Endothelial cell of hepatic sinusoid (primary cell): ENCODE results near the gene MYL3.
"Not testable (repeated sequence)": the region's sequence is repeated elsewhere in the genome, so short reads cannot be mapped to it uniquely, and the experiment has no call there.

Experiments
- in situ Hi-C: cut with HindIII; loops from 2 replicates; pipeline ENCODE4 v1.10.0; 2017; ENCODE audit warnings: low sequenced_read_pairs

MYL3 gene

DNA sequence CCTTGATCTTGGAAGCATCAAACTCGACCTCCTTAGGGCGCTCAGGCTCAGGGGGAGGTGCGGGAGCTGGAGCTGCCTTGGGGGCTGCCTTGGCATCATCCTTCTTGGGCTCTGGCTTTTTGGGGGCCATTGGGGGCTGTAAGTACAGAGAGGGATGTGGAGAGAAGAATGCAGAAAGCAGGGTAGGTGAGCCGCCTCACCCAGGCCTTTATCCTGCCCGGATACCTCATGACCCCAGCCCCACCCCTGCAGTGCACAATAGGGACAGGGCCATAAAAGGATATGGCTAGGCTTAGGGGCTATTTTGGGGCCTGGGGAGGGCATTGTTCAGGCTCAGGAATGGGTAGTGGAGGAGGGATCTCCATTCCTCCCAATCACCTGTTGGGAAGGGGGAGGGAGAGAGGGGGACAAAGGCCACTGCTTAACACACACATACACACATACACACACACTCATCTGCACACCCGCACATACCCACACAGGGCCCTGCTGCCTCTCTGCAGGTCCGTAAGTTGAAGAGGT, at the start of gene MYL3:
Gene MYL3 (minus strand): TSS at position 184 of the 522 bp plus-strand sequence. CDS start 54 bp downstream, at position 130.
- in situ Hi-C loops = no loop called here

DNA sequence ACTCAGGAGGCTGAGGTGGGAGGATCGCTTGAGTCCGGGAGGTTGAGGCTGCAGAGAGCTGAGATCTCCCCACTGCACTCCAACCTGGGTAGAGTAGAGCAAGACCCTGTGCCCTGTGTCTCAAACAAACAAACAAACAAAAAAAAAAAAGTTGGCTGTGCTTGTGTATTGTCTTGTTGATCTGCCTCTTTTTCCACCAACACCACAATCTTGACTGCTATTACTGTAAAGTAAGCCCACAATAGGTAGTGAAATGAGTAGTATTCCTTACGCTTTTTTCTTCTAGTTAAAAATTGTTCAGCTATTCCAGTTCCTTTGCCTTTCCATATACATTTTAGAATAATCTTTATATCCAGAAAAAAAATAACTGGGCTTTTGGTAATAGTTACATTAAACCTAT, 49.7 kb upstream of the MYL3 start:
- in situ Hi-C loops = no loop called here

DNA sequence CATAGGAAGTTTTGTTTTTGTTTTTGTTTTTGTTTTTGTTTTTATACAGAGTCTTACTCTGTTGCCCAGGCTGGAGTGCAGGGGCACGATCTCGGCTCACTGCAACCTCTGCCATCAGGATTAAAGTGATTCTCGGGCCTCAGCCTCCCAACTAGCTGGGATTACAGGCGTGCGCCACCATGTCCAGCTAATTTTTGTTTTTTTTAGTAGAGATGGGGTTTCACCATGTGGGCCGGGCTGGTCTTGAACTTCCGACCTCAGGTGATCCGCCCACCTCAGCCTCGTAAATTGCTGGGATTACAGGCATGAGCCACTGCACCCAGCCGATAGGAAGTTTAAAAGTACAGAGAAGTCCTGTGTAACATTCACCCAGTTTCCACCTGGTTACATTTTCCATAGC, 47.7 kb upstream of the MYL3 start:
- in situ Hi-C loops = not testable (repeated sequence)

DNA sequence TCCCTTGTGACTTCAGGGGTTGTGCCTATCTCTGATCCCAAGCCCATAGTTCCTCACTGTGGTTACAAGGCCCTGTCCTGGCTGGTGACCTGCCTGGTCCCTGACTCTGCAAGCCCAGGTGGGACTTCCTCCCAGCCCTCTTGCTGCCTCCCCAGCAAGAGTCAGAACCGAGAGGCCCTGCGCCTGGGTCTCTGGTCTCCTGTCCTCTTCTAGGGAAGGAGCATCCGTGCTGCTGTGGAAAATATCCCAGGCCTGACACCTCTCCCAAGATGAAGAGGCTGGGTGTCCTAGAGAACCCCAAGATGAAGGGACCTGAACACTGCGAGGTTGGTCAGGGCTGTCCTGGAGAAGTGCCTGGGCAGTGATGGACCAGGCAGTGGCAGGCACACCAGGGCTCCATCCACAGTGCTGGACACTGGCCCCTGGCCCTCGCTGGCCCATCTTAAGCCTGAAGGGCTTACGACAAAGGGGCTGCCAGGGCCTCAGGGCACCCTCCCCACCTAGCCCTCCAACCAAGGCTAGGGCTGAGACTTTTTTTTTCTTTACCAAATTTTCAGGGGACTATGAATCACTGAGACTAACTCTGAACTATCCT, 47.0 kb upstream of the MYL3 start:
- in situ Hi-C loops = no loop called here

DNA sequence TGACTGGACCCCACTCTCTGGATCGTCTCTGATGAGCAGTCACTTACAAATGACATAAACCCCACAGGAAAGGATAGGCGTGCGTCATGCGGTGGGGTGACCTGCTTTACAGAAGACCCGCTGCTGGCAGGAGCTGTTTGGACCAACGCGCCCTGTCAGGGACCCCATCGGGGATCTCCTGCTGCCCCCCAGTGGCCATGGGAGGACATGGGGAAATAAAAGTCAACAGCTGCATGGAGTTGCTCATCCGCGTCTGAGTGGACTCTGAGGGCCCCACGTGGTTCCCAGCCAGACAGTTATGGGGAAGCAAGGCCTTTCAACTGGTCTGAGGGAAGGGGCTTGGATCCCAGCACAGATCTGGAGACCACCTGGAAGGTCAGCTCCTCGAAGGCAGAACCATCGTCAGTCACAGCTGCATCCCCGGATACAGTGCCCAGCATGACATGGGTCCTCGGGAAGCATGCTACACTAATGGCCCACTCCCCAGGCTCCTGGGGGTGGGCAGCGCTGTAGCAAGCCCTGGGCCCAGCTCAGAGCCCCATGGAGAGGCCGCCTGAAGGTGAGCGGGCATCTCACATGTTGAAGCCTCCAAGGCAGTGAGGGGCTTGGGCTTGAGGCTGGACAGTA, 46.4 kb upstream of the MYL3 start:
- in situ Hi-C loops = no loop called here

DNA sequence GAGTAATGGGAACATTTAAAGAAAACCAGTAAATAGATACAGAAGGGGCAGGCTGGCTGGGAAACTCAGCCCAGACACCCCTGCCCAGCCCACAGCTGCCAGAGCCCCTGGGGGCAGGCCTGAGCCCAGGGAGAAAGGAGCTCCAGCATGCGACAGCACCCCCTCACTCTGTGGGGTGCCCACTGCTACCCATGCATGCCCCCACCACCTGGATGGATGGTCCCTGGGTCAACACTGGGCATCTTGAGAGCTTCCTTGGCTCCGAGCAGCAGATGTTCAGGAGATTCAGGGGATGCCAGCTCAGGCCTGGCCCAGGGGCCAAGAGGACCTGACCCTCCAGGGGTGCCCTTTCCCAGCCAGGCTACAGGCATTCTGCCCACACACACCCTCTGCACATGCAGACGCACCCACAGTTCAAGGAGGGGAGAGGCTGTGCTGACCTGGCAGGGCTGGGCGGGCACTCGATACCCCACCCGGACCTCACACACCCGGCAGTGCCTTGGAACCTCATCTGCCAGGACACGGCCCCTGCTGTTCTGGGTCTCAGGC, 45.8 kb upstream of the MYL3 start:
- in situ Hi-C loops = no loop called here

DNA sequence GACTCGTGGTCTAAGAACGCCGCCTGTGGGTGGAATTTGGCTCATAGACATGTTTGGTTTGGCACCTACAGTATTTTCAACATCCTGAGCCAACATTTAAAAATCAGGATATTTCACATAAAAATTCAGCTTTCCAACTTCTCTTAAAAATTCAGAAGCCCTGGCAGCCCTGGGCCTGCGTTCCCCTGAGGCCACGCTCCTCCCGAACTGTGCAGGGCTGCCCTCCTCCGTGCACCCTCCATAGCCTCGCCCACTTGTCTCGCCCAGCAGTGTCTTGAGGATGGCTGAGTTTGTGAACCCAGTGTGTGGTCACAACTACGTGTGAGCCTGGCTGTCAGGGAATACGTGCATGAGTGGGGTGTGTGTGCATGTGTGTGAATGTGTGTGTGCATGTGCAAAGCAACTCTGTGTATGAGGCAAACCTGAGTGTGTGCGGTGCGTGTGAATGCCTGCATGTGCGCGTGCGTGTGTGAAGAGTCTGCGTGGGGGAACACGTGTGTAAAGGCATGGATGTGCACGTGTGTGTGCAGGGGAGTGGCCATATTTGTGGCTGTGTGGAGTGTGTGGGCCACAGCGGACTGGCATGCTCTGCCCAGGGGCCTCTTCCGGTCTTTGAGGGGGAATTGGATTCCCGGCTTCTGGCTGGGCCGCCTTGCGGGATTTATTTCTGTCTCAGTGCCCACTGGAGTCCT, 45.2 kb upstream of the MYL3 start:
- in situ Hi-C loops = no loop called here

DNA sequence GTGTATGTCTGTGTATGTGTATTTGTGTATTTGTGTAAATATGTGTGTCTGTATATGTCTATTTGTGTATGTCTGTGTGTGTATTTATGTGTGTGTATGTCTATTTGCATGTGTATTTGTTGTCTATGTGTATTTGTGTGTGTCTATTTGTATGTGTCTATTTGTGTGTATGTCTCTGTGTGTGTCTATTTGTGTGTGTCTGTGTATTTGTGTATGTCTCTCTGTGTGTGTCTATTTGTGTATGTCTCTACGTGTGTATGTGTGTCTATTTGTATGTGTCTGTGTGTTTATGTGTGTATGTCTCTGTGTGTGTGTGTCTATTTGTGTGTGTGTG, 44.7 kb upstream of the MYL3 start:
- in situ Hi-C loops = no loop called here

DNA sequence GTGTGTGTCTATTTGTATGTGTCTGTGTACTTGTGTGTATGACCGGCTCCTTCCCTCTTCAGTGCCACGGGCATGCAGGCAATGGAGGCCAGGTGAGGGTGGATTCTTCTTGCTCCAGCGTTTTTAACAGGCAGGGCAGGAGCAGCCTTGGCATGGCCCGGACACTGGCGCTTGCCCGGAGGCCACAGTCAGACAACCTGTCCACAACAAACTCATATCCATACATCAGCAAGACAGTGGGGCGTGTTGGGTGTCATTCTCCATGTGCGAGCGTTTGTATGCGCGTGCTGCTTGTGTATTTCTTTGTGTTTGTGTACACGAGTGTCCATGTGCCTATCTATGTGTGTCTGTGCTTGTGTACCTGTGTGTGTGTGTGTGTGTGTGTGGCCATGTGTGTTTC, 44.0 kb upstream of the MYL3 start:
- in situ Hi-C loops = no loop called here

DNA sequence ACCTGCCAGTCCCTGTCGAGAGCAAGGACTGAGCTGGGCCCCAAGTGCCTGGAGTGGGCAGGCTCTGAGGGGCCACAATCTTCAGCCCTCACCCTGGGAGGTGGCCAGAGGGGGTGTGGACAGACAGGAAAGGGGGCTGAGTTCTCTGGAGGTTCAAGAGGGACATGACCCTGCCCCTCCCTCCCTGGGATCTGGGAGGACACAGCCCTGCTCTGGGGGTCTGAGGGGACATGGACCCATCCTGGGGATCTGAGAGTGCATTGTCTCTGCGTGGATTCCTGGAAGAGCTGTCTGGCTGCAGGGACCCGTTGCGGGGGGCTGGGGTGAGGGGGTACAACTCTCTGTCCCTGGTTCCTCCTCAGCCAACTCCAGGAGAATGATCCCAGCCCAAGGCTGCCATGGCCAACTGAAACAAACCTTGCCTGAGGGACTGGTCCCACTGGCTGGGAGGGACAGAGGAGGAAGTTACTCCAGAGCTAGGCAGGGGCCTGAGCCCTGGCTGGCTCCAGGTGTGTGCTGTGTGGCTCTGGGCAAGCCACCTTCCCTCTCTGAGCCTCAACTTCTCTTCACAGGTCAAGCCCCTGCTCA, 43.3 kb upstream of the MYL3 start:
- in situ Hi-C loops = no loop called here

DNA sequence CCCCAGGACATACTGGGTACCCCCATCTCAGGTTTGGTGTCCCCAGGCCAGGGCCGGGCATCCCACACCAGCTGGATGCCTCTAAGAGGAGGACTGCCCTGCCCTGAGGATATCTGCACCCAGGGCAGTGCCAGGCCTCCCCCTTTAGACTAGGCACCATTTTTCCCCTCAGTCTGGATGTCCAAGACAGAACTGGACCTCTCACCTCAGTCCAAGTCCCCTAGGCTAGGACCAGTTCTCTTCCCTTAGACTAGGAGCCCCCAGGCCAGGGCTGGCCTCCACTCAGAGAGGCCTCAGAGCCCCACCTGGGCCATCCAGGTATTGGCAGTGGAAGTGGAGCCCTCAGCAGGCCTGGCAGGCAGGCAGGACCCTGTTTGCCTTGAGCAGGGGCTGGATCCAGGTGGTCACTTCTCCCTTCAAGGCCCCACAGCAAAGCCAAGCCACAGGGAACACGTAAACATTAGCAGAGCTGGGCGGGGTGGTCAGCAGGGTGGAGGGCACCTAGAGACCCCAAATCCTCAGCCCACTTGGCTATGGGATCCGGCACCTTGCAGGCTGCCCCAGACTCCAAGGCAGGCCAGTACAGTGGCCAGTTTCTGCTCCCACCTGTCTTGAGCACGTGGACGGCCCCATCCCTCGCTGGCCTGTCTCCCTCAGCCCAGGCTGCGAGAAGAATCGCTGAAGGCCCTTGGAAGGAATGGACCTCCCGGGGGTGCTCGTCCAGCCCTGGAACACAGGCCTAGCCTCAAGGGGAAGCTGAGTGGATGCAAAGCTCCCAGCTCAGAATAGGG, 42.6 kb upstream of the MYL3 start:
- in situ Hi-C loops = no loop called here

DNA sequence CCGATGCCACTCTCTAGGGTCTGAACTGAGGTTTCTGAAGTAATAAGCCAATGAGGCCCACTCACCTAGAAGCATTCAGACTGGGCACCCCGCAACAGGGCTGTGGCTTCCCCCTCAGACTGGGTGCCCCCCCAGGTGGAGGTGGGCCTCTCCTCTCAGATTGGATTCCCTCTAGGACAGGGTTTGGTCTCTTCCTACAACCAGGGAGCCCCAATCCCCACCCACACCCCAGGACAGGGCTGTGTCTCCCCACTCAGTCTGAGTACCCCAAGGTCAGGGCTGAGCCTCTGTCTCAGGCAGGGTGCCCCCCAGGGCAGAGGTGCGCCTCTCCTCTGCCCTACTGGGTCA, 41.9 kb upstream of the MYL3 start:
- in situ Hi-C loops = no loop called here

DNA sequence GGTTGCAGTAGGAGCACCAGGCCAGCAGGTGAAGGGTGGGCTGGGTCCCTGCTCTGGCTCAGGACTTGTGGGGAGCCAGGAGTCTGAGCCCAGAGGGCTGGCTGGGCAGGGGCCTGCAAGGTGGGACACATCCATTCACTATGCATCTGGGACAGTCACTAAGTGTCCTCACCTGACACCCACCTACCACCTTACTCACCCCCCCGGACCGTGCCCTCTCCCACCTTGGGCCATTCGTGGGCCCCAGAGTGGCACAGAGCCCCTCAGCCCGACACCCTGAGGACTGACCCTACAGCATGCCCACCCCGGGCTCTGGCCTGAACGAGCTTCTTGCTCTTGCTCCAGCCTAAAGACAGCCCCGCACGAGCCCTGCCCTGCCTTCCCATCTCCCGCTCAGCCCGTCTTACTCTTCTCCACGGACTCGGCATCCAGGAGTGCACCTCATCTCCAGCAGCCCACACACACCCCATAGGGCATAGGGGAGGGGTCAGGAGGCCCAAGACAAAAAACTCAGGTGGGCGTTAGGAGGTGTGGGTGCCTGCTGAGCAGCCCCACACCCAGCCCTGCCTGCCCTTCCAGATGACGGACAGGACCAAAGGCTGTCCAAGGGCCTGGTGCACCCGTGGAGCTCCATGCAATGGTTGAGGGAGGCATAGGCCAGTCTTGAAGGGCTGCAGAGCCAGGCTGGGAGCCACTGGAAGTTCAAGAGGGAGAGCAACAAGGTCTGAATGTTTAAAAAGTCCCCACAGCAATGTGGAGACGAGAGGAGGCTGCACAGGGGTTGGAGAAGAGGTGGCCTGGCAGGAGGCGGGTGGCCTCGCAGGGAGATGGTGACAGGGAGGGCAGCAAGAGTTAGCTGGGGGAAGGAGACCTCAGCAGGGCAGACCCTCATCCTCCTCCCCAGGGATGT, 41.3 kb upstream of the MYL3 start:
- in situ Hi-C loops = no loop called here

DNA sequence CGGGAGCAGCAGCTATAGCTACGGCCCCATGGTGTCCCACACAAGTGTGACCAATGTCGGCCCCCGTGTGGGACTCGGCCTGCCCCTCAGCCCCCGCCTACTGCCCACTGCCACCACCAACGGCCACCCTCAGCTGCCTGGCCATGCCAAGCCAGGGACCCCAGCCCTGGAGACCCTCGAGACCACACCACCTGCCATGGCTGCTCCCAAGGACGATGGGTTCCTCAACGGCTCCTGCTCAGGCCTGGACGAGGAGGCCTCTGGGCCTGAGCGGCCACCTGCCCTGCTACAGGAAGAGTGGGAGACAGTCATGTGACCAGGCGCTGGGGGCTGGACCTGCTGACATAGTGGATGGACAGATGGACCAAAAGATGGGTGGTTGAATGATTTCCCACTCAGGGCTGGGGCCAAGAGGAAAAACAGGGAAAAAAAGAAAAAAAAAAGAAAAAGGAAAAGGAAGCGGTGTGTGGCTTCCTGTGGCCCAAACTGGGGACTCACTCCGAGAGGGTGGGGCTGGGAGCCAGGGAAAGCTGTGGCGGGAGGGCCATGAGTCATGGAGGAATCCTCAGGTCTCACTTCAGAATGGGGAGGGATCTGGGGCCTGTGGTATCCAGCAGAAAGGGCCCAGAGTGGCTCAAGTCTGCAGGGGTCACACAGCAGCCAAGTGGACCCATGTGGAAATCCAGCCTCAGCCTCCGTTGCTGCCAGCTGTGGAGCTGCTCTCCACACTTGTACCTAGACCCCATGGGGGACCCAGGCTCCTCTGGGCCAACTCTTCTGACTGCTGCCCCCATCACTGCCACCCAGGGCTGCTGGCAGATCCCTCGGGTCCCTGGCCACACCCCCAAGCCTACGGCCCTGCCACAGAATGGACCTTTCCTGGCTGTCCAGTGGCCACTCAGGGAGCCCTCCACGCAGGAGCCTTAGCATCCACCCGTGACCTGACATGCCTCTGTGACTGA, 40.4 kb upstream of the MYL3 start:
- in situ Hi-C loops = no loop called here

DNA sequence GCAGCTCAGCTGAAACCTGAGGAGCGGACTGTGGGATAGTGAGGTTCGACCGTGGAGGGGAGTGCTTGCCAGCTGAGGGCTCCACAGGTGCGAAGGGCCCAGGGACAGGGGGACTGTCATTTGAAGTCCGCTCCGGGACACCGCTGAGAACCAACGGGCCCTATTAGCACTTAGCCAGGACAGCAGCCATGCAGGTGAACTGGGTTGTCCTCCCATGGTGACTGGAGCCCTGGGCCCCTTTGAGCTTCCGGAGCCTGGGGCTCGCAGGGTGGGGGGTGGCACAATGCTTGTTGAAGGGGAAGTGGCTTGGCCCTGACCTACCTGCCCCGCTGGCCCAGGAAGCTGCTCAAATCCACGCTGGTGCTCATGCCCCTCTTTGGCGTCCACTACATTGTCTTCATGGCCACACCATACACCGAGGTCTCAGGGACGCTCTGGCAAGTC, 39.0 kb upstream of the MYL3 start:
- in situ Hi-C loops = no loop called here

DNA sequence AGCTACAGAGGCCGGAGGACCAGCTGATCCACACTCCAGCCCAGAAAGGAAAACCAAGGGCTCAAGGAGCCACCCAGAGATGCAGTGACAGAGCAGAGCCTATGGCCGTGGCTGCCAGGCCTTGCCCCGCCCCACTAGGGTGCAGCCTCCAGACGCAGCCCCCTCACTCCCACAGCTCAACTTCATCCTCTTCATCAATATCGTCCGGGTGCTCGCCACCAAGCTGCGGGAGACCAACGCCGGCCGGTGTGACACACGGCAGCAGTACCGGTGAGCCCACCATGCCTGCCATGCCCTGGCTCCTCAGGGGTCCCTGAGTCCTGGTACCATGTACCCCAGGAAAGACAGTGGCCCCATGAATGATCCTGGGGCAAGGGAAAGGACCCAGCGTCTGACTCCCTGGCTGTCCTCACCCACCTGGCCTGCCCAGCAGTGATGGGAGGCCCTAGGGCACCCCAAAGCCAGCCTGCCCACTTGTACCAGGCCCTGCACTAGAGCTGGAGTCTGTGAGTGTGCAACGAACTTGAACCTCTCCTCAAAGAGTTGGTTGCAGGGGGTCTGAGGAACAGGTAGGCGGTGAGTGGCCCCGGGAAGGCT, 38.4 kb upstream of the MYL3 start:
- in situ Hi-C loops = no loop called here

DNA sequence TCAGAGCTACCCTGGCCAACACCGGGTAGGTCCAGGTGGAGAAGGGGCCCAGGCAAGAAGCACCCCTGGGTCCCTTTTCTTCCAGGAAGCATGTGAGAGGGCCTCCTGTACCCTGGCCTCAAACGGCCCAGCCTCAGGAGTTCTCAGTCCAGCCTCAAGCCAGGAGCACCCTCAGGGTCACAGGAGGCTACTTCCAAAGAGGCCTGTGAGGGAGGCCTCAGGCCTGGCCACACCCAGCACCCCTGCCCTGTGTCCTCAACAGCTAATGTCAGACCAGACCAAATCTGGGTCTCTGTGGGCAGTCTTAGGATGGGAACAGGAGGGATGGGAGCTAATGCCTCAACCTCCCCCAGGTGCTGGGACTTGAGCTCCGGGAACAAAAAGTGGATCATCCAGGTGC, 37.8 kb upstream of the MYL3 start:
- in situ Hi-C loops = no loop called here

DNA sequence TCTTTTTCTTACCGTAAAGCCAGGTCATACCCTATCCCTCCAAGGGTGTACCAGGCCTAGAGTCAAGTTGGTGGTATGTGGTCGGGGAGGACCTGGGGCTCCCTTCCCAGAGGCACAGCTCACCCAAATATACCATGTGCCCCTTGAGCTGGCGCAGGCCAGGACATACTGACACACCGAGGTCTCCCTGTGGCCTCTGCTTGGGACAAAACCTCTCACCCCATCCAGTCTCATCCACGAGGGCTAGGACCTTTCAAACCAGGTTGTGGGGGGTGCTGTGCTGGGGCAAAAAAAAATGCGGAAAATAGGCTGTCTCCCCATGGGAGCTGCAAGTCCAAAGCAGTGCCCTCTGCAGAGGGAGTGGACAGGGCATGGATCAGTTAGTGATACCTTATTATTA, 37.1 kb upstream of the MYL3 start:
- in situ Hi-C loops = no loop called here

DNA sequence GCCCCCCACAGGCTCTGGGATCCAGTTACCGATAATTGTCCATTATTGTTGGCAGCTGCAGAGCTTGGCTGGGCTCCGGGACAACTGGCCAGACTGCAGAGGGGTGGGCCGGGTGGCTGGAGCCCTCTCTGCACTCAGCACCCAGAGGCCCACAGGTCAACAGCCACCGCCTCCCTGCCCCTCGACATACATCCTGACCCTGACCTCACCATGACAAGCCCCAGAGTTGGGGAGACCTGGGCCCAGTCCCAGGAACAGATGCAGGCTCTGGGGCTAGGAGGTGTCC, 36.7 kb upstream of the MYL3 start:
- in situ Hi-C loops = no loop called here
